Stimulated activated CD8-positive, alpha-beta memory T cell treated with anti-CD3 and anti-CD28 coated beads, Interleukin-12 subunit alpha, Interleukin-12 subunit beta, amount 100 ng/mL, for 4 hours (primary cell): Measurements from ENCODE around the gene CCDC102B.
"Not testable (repeated sequence)": the region's sequence is repeated elsewhere in the genome, so short reads cannot be mapped to it uniquely, and the experiment has no call there.

Source experiments
- DNase-seq: peaks from one replicate; pipeline ENCODE4 v3.0.0-alpha.2; 2020; ENCODE audit warnings: low read depth

Gene CCDC102B

GRCh38 chr18:68979737-68980136, 181.9 kb downstream of the CCDC102B start:
- no peak for DNase-seq

- DNase-seq: no peak
Observed at GRCh38 chr18:68983126-68983525, 185.2 kb downstream of the CCDC102B start.

- no peak for DNase-seq
Observed at GRCh38 chr18:68984342-68984741, 186.5 kb downstream of the CCDC102B start.

GRCh38 chr18:68985172-68985820, 187.4 kb downstream of the CCDC102B start:
- no peak for DNase-seq

- DNase-seq: no peak
Observed at GRCh38 chr18:68991286-68991685, 193.4 kb downstream of the CCDC102B start.

- DNase-seq: no peak
Observed at GRCh38 chr18:68992719-68993482, 195.0 kb downstream of the CCDC102B start.

GRCh38 chr18:68995675-68996074, 197.8 kb downstream of the CCDC102B start:
- DNase-seq: no peak

- no peak for DNase-seq
Observed at GRCh38 chr18:68997845-68998244, 200.0 kb downstream of the CCDC102B start.

- no peak for DNase-seq
Observed at GRCh38 chr18:69000366-69000765, 202.5 kb downstream of the CCDC102B start.

- DNase-seq: no peak
Observed at GRCh38 chr18:69002233-69002632, 204.4 kb downstream of the CCDC102B start.

GRCh38 chr18:69006212-69006611, 208.3 kb downstream of the CCDC102B start:
- DNase-seq: not testable (repeated sequence)

GRCh38 chr18:69008538-69008937, 210.7 kb downstream of the CCDC102B start:
- DNase-seq: no peak

GRCh38 chr18:69021211-69021805, 223.4 kb downstream of the CCDC102B start:
- DNase-seq: no peak

GRCh38 chr18:69022426-69022825, 224.5 kb downstream of the CCDC102B start:
- no peak for DNase-seq

- no peak for DNase-seq
Observed at GRCh38 chr18:69031571-69031970, 233.7 kb downstream of the CCDC102B start.

- DNase-seq: no peak
Observed at GRCh38 chr18:69032009-69032408, 234.1 kb downstream of the CCDC102B start.

- DNase-seq: no peak
Observed at GRCh38 chr18:69035756-69036155, 237.9 kb downstream of the CCDC102B start.

GRCh38 chr18:69044215-69044614, 246.3 kb downstream of the CCDC102B start:
- no peak for DNase-seq

GRCh38 chr18:69064063-69064462, 266.2 kb downstream of the CCDC102B start:
- DNase-seq: no peak

- no peak for DNase-seq
Observed at GRCh38 chr18:69067048-69067447, 269.2 kb downstream of the CCDC102B start.

- DNase-seq: no peak
Observed at GRCh38 chr18:69071680-69072079, 273.8 kb downstream of the CCDC102B start.

- no peak for DNase-seq
Observed at GRCh38 chr18:69081846-69082245, 284.0 kb downstream of the CCDC102B start.

- no peak for DNase-seq
Observed at GRCh38 chr18:69082499-69082898, 284.6 kb downstream of the CCDC102B start.
